ENCODE data around the gene S100A12. TPM values are rescaled to one million over a fixed set of nuclear protein-coding genes. Genes with fewer than 3 reads are reported as not detected.

The S100A12 gene
- polyA plus RNA-seq, 3 donors = 1,275 to 2,834 (median 2,543) TPM

DNA sequence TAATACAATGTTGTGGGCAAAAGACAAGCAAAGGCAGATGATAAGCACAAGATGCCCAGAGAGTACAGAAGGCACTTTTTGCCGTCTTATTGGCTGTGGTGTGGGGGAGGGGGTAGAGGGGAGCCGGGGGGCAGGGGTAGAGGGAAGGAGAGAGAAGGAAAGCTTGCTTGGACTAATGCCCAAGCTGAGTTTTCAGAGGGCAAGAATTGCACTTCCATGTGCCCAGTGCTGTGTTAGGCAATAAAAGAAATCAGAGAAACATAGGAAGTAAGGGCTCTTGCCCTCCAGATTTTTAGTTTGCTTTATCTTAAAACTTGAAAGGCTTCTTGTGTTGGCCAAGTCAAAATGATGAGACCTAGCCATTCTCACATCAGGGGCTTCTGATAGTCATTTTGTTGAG is 8.3 kb downstream of the S100A12 start:
- intact Hi-C loops (cut with micrococcal nuclease) = loop anchor here in 1 of 2 donors (10.0 kb wide), 1 partner anchor 208 kb away; no protein-coding TSS in a partner anchor
- peak overlapping the region; percentile 54 for H3K4me2 ChIP-seq (replicated peaks; ENCODE audit: extremely low read depth, low read length, poor library complexity, severe bottlenecking)
- H3K4me1 ChIP-seq (ENCODE audit: control insufficient read depth in 1 of 2, insufficient read depth in 2 of 2, low read length in 2 of 2) = peaks cover 99 to 100% of the 10 kb centered on the region in 2 donors
- DNase-seq = peak in 1 of 3 donors; percentile 41
- H2AFZ ChIP-seq (ENCODE audit: insufficient read depth, low read depth, low read length, poor library complexity, severe bottlenecking) = peak overlapping the region; percentile 20
- peaks cover 56% of the 10 kb centered on the region for H3K79me2 ChIP-seq (ENCODE audit: insufficient read depth, low read length)
- H3K4me3 ChIP-seq (replicated peaks in 1 of 3; ENCODE audit: low read depth in 2 of 3, low read length in 3 of 3) = peak overlapping the region in 1 of 3 experiments; percentile 54
- no peaks in the 10 kb centered on the region for H3K9me3 ChIP-seq (replicated peaks in 1 of 2; ENCODE audit: control insufficient read depth in 1 of 2, insufficient read depth in 1 of 2, low read length in 2 of 2)
- Mint-ChIP-seq H3K27me3 (ENCODE audit: low read depth in 3 of 3) (peaks cover 0 to 1% (median 0%) of the 10 kb centered on the region in 3 donors), H3K9me3 (peaks cover 0 to 6% (median 1%) of the 10 kb centered on the region in 7 donors), H3K4me1 (peaks cover 99% of the 10 kb centered on the region), H3K27ac (peak overlapping the region; percentile 70 to 98 (median 94)), H3K36me3 (peaks cover 9 to 21% of the 10 kb centered on the region in 2 donors), H3K4me3 (peak overlapping the region in 1 of 2 donors; percentile 32)
- WGBS (ENCODE audit: insufficient coverage) = 0% methylated on average over 1 of the region's 2 CpGs
- H3K9ac ChIP-seq (ENCODE audit: insufficient read depth, low read length, poor library complexity, severe bottlenecking) = no peak overlapping the region
- no peaks in the 10 kb centered on the region for H3K36me3 ChIP-seq (replicated peaks in 1 of 2; ENCODE audit: control insufficient read depth in 1 of 2, insufficient read depth in 2 of 2, low read length in 2 of 2)
- H4K20me1 ChIP-seq (ENCODE audit: insufficient read depth, low read length) = no peaks in the 10 kb centered on the region
- H3K27me3 ChIP-seq (ENCODE audit: control insufficient read depth in 2 of 2, insufficient read depth in 2 of 2, low read length in 2 of 2) = no peaks in the 10 kb centered on the region
- TF ChIP-seq, protein P1, sequence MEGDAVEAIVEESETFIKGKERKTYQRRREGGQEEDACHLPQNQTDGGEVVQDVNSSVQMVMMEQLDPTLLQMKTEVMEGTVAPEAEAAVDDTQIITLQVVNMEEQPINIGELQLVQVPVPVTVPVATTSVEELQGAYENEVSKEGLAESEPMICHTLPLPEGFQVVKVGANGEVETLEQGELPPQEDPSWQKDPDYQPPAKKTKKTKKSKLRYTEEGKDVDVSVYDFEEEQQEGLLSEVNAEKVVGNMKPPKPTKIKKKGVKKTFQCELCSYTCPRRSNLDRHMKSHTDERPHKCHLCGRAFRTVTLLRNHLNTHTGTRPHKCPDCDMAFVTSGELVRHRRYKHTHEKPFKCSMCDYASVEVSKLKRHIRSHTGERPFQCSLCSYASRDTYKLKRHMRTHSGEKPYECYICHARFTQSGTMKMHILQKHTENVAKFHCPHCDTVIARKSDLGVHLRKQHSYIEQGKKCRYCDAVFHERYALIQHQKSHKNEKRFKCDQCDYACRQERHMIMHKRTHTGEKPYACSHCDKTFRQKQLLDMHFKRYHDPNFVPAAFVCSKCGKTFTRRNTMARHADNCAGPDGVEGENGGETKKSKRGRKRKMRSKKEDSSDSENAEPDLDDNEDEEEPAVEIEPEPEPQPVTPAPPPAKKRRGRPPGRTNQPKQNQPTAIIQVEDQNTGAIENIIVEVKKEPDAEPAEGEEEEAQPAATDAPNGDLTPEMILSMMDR (IDR thresholded peaks at IDR 0.05) = no peak
- peak overlapping the region; percentile 78 to 85 for H3K27ac ChIP-seq (ENCODE audit: low read depth in 1 of 2, low read length in 2 of 2)

DNA sequence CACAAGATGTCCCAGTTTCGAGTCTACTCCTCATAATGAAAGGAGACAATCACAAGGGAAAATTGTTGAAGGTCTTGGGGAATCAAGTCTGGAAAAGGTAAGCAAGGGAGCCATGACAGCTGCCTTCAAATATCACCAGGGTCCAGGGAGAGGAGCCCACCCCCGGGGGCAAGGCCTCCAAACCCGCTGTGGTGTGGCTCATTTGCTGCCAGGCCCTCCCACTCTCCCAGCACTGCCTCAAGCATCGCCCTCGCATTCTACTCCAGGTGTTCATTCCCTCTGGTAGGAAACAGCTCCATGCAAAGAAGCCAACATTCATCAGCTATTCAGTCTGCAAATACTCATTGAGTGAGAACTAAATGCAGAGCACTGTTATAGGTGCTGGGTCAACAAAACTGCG is 9.2 kb downstream of the S100A12 start:
- H3K4me3 ChIP-seq (replicated peaks in 1 of 3; ENCODE audit: low read depth in 2 of 3, low read length in 3 of 3) = peak overlapping the region in 1 of 3 experiments; percentile 24
- no peak overlapping the region for H2AFZ ChIP-seq (ENCODE audit: insufficient read depth, low read depth, low read length, poor library complexity, severe bottlenecking)
- peaks cover 4% of the 10 kb centered on the region for H4K20me1 ChIP-seq (ENCODE audit: insufficient read depth, low read length)
- DNase-seq = peak in 1 of 3 donors; percentile 1
- H3K36me3 Mint-ChIP-seq = peaks cover 5 to 16% of the 10 kb centered on the region in 2 donors
- H3K4me1 ChIP-seq (ENCODE audit: control insufficient read depth in 1 of 2, insufficient read depth in 2 of 2, low read length in 2 of 2) = peaks cover 97 to 100% of the 10 kb centered on the region in 2 donors
- H3K79me2 ChIP-seq (ENCODE audit: insufficient read depth, low read length) = peaks cover 56% of the 10 kb centered on the region
- TF ChIP-seq, protein P1 (IDR thresholded peaks at IDR 0.05) = no peak
- no peaks in the 10 kb centered on the region for H3K36me3 ChIP-seq (replicated peaks in 1 of 2; ENCODE audit: control insufficient read depth in 1 of 2, insufficient read depth in 2 of 2, low read length in 2 of 2)
- peak overlapping the region; percentile 78 to 85 for H3K27ac ChIP-seq (ENCODE audit: low read depth in 1 of 2, low read length in 2 of 2)
- intact Hi-C loops (cut with micrococcal nuclease) = loop anchor here in 1 of 2 donors (10.0 kb wide), 1 partner anchor 209 kb away; no protein-coding TSS in a partner anchor
- H3K27ac Mint-ChIP-seq = peak overlapping the region; percentile 68 to 98 (median 94)
- WGBS (ENCODE audit: insufficient coverage) = 100% methylated on average over 1 of the region's 6 CpGs
- no peak overlapping the region for H3K9ac ChIP-seq (ENCODE audit: insufficient read depth, low read length, poor library complexity, severe bottlenecking)
- peaks cover 0 to 1% (median 0%) of the 10 kb centered on the region in 3 donors for H3K27me3 Mint-ChIP-seq (ENCODE audit: low read depth in 3 of 3)
- peaks cover 99% of the 10 kb centered on the region for H3K4me1 Mint-ChIP-seq
- H3K9me3 ChIP-seq (replicated peaks in 1 of 2; ENCODE audit: control insufficient read depth in 1 of 2, insufficient read depth in 1 of 2, low read length in 2 of 2) = no peaks in the 10 kb centered on the region
- H3K9me3 Mint-ChIP-seq = peaks cover 0 to 3% (median 1%) of the 10 kb centered on the region in 7 donors
- no peak overlapping the region for H3K4me3 Mint-ChIP-seq
- no peaks in the 10 kb centered on the region for H3K27me3 ChIP-seq (ENCODE audit: control insufficient read depth in 2 of 2, insufficient read depth in 2 of 2, low read length in 2 of 2)
- H3K4me2 ChIP-seq (replicated peaks; ENCODE audit: extremely low read depth, low read length, poor library complexity, severe bottlenecking) = peak overlapping the region; percentile 54
